GM23338 (cell line): ENCODE results near the gene CHD9NB. TPM values are rescaled to one million over a fixed set of nuclear protein-coding genes. Genes with fewer than 3 reads are reported as not detected.

Experiments used
- ATAC-seq: fragments of 200-7000 bp; cut with Tn5 transposase; 3 replicates; pipeline ENCODE4 v1.9.1; 2020
- DNase-seq: peaks from one replicate; pipeline ENCODE4 v3.0.0-alpha.2; 2015; ENCODE audit warnings: low spot score
- H2AFZ ChIP-seq: fragments of 200-600 bp; sonication (generic); 2 replicates; pipeline ENCODE4 v1.8.0; 2016; ENCODE audit warnings: antibody characterized with exemption, mild to moderate bottlenecking, moderate library complexity
- H3F3A ChIP-seq: fragments of 200-600 bp; sonication (generic); replicated peaks from 2 replicates; pipeline ENCODE4 v1.8.0; 2017; ENCODE audit warnings: antibody characterized with exemption, mixed run types, low read depth
- H3K27ac ChIP-seq: fragments of 200-600 bp; sonication (generic); 2 replicates; pipeline ENCODE4 v1.6.1; 2016; ENCODE audit warnings: low read depth
- H3K27me3 ChIP-seq: fragments of 200-600 bp; sonication (generic); 2 replicates; pipeline ENCODE4 v1.8.0; 2016; ENCODE audit warnings: mild to moderate bottlenecking, mixed run types, moderate library complexity; ENCODE audit not compliant: insufficient read depth
- H3K36me3 ChIP-seq: fragments of 200-600 bp; sonication (generic); 2 replicates; pipeline ENCODE4 v1.8.0; 2016; ENCODE audit warnings: mild to moderate bottlenecking; ENCODE audit not compliant: insufficient read depth
- H3K4me1 ChIP-seq: fragments of 200-600 bp; sonication (generic); 2 replicates; pipeline ENCODE4 v1.8.0; 2016; ENCODE audit warnings: mild to moderate bottlenecking, moderate library complexity; ENCODE audit not compliant: insufficient read depth
- H3K4me2 ChIP-seq: fragments of 200-600 bp; sonication (generic); 2 replicates; pipeline ENCODE4 v1.7.1; 2017; ENCODE audit warnings: mixed run types
- H3K4me3 ChIP-seq: fragments of 200-600 bp; sonication (generic); 2 replicates; pipeline ENCODE4 v1.6.1; 2016; ENCODE audit warnings: mixed run types
- H3K79me2 ChIP-seq: fragments of 200-600 bp; sonication (generic); replicated peaks from 2 replicates; pipeline ENCODE4 v1.8.0; 2017; ENCODE audit warnings: mild to moderate bottlenecking; ENCODE audit not compliant: insufficient read depth
- H3K9me2 ChIP-seq: fragments of 200-600 bp; sonication (generic); 2 replicates; pipeline ENCODE4 v1.8.0; 2017; ENCODE audit not compliant: insufficient read depth
- H4K20me1 ChIP-seq: fragments of 200-600 bp; sonication (generic); replicated peaks from 2 replicates; pipeline ENCODE4 v1.8.0; 2017; ENCODE audit warnings: mild to moderate bottlenecking; ENCODE audit not compliant: insufficient read depth
- H3K27ac Mint-ChIP-seq: 2 replicates; pipeline ENCODE4 v1.8.0; 2020; ENCODE audit warnings: inconsistent platforms, mild to moderate bottlenecking, moderate library complexity, mixed read lengths
- H3K27me3 Mint-ChIP-seq: 3 replicates; pipeline ENCODE4 v1.8.0; 2022; ENCODE audit warnings: low read depth, mild to moderate bottlenecking, moderate library complexity, mixed read lengths, inconsistent platforms; ENCODE audit not compliant: insufficient read depth, poor library complexity
- H3K36me3 Mint-ChIP-seq: 3 replicates; pipeline ENCODE4 v1.8.0; 2021; ENCODE audit warnings: low read depth, mild to moderate bottlenecking, inconsistent platforms, moderate library complexity, mixed read lengths
- H3K4me1 Mint-ChIP-seq: 3 replicates; pipeline ENCODE4 v1.8.0; 2020; ENCODE audit warnings: mild to moderate bottlenecking, inconsistent platforms, mixed read lengths
- H3K4me3 Mint-ChIP-seq: 3 replicates; pipeline ENCODE4 v1.8.0; 2021; ENCODE audit warnings: moderate library complexity, mild to moderate bottlenecking, inconsistent platforms, mixed read lengths
- H3K9me3 Mint-ChIP-seq: 3 replicates; pipeline ENCODE4 v1.8.0; 2020; ENCODE audit warnings: moderate library complexity, mild to moderate bottlenecking, inconsistent platforms, mixed read lengths
- CREB1 ChIP-seq: fragments of 250-450 bp; sonication (Bioruptor Pico); IDR thresholded peaks from 2 replicates; pipeline ENCODE4 v1.5.0; 2020; ENCODE audit warnings: low read depth, mild to moderate bottlenecking, moderate library complexity
- EZH2 ChIP-seq: fragments of 200-600 bp; sonication (generic); IDR thresholded peaks from one replicate; pipeline ENCODE4 v1.8.0; 2017; ENCODE audit warnings: antibody characterized with exemption, mild to moderate bottlenecking, low read depth; ENCODE audit not compliant: unreplicated experiment
- EZH2phosphoT487 ChIP-seq: fragments of 200-600 bp; sonication (generic); IDR thresholded peaks from one replicate; pipeline ENCODE4 v1.8.1; 2018; ENCODE audit warnings: antibody characterized with exemption; ENCODE audit not compliant: unreplicated experiment
- JUNB ChIP-seq: IDR thresholded peaks from one replicate; pipeline ENCODE4 v1.6.1; 2016; ENCODE audit warnings: antibody characterized with exemption; ENCODE audit not compliant: unreplicated experiment
- NANOG ChIP-seq: IDR thresholded peaks from 2 replicates; pipeline ENCODE4 v1.6.1; 2016; ENCODE audit warnings: antibody characterized with exemption, borderline replicate concordance
- POLR2AphosphoS5 ChIP-seq: IDR thresholded peaks from 2 replicates; pipeline ENCODE4 v1.6.1; 2016; ENCODE audit warnings: antibody characterized with exemption, low read depth
- STAT1 ChIP-seq: IDR thresholded peaks from one replicate; pipeline ENCODE4 v1.6.1; 2016; ENCODE audit warnings: antibody characterized with exemption; ENCODE audit not compliant: unreplicated experiment
- ZNF114 ChIP-seq: fragments of 250-450 bp; sonication (Bioruptor Pico); IDR thresholded peaks from 2 replicates; pipeline ENCODE4 v1.5.0; 2020; ENCODE audit warnings: mild to moderate bottlenecking, moderate library complexity
- ZNF331 ChIP-seq: fragments of 250-450 bp; sonication (Bioruptor Pico); IDR thresholded peaks from 2 replicates; pipeline ENCODE4 v1.5.0; 2020; ENCODE audit warnings: low read depth, mild to moderate bottlenecking, moderate library complexity
- polyA plus RNA-seq: library from polyadenylated mRNA; unstranded; fragments of >200 nt; fragmentation: Nextera tagmentation; extraction: Ambion mirVana; gene quantifications from 2 replicates; pipeline ENCODE4 v1.2.1, GENCODE V29; 2016
- total RNA-seq: library from RNA; depleted of rRNA; stranded (reverse); fragments of >200 nt; shearing (Covaris generic); gene quantifications from 2 replicates; pipeline ENCODE4 v1.2.3, GENCODE V29; 2014
- TF ChIP-seq, protein P1 (sequence below), 2 experiments: fragments of 200-600 bp in 1 of 2; sonication (generic) in 1 of 2; conservative IDR thresholded peaks; 2 replicates each; pipeline versions ENCODE4 v1.5.1 to v1.6.1; 2016 to 2017; ENCODE audit warnings: antibody characterized with exemption in 2 of 2, low read depth in 2 of 2, mild to moderate bottlenecking in 2 of 2, moderate library complexity in 1 of 2
- TF ChIP-seq, protein P2 (sequence below): IDR thresholded peaks from one replicate; pipeline ENCODE4 v1.6.1; 2018; ENCODE audit warnings: antibody characterized with exemption; ENCODE audit not compliant: unreplicated experiment
- TF ChIP-seq, protein P3 (sequence below): fragments of 250-450 bp; sonication (Bioruptor Pico); IDR thresholded peaks from 2 replicates; pipeline ENCODE4 v1.5.0; 2020; ENCODE audit warnings: mild to moderate bottlenecking, moderate library complexity
- TF ChIP-seq, protein P4 (sequence below): IDR thresholded peaks from 2 replicates; pipeline ENCODE4 v1.6.1; 2016; ENCODE audit warnings: antibody characterized with exemption

Gene CHD9NB
- total and polyA plus RNA-seq, 2 experiments from 2014 or later = 1.7 to 4.2 TPM

DNA sequence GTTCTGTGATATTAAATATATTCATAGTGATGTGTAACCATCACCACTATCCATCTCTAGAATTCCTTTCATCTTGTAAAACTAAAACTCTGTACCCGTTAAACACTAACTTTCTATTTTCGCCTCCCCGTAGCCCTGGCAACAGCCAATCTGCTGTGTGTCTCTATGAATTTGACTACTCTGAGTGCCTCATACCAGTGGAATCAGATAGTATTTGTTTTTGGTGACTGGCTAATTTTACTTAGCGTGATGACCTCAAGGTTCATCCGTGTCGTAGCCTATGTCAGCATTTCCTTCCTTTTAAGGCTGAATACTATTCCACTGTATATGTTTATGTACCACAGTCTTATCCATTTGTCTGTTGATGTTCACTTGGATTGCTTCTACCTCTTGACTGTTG, 20.3 kb upstream of the CHD9NB start:
- Histone ChIP-seq H3F3A (no peaks in the 10 kb centered on the region), H2AFZ (no peak overlapping the region), H3K4me1 (peaks cover 13% of the 10 kb centered on the region), H3K27me3 (no peaks in the 10 kb centered on the region), H3K4me2 (no peak overlapping the region), H3K36me3 (peaks cover 20% of the 10 kb centered on the region; the same call in 1 of the 2 replicates), H3K27ac (no peak overlapping the region), H3K79me2 (peaks cover 57% of the 10 kb centered on the region), H3K9me2 (no peaks in the 10 kb centered on the region), H4K20me1 (no peaks in the 10 kb centered on the region; the same call in 1 of the 2 replicates), H3K4me3 (no peak overlapping the region)
- TF ChIP-seq, protein P1, sequence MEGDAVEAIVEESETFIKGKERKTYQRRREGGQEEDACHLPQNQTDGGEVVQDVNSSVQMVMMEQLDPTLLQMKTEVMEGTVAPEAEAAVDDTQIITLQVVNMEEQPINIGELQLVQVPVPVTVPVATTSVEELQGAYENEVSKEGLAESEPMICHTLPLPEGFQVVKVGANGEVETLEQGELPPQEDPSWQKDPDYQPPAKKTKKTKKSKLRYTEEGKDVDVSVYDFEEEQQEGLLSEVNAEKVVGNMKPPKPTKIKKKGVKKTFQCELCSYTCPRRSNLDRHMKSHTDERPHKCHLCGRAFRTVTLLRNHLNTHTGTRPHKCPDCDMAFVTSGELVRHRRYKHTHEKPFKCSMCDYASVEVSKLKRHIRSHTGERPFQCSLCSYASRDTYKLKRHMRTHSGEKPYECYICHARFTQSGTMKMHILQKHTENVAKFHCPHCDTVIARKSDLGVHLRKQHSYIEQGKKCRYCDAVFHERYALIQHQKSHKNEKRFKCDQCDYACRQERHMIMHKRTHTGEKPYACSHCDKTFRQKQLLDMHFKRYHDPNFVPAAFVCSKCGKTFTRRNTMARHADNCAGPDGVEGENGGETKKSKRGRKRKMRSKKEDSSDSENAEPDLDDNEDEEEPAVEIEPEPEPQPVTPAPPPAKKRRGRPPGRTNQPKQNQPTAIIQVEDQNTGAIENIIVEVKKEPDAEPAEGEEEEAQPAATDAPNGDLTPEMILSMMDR (conservative IDR thresholded peaks at IDR 0.05; ENCODE audit: low read depth in 2 of 2) = no peak
- TF ChIP-seq, protein P2, sequence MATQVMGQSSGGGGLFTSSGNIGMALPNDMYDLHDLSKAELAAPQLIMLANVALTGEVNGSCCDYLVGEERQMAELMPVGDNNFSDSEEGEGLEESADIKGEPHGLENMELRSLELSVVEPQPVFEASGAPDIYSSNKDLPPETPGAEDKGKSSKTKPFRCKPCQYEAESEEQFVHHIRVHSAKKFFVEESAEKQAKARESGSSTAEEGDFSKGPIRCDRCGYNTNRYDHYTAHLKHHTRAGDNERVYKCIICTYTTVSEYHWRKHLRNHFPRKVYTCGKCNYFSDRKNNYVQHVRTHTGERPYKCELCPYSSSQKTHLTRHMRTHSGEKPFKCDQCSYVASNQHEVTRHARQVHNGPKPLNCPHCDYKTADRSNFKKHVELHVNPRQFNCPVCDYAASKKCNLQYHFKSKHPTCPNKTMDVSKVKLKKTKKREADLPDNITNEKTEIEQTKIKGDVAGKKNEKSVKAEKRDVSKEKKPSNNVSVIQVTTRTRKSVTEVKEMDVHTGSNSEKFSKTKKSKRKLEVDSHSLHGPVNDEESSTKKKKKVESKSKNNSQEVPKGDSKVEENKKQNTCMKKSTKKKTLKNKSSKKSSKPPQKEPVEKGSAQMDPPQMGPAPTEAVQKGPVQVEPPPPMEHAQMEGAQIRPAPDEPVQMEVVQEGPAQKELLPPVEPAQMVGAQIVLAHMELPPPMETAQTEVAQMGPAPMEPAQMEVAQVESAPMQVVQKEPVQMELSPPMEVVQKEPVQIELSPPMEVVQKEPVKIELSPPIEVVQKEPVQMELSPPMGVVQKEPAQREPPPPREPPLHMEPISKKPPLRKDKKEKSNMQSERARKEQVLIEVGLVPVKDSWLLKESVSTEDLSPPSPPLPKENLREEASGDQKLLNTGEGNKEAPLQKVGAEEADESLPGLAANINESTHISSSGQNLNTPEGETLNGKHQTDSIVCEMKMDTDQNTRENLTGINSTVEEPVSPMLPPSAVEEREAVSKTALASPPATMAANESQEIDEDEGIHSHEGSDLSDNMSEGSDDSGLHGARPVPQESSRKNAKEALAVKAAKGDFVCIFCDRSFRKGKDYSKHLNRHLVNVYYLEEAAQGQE = no peak
- TF ChIP-seq EZH2phosphoT487 (no peak), NANOG (no peak), JUNB (no peak), STAT1 (no peak), CREB1 (no peak), ZNF114 (no peak), EZH2 (no peak), ZNF331 (CRISPR knock-in tag) (no peak), POLR2AphosphoS5 (no peak)
- TF ChIP-seq, protein P3, sequence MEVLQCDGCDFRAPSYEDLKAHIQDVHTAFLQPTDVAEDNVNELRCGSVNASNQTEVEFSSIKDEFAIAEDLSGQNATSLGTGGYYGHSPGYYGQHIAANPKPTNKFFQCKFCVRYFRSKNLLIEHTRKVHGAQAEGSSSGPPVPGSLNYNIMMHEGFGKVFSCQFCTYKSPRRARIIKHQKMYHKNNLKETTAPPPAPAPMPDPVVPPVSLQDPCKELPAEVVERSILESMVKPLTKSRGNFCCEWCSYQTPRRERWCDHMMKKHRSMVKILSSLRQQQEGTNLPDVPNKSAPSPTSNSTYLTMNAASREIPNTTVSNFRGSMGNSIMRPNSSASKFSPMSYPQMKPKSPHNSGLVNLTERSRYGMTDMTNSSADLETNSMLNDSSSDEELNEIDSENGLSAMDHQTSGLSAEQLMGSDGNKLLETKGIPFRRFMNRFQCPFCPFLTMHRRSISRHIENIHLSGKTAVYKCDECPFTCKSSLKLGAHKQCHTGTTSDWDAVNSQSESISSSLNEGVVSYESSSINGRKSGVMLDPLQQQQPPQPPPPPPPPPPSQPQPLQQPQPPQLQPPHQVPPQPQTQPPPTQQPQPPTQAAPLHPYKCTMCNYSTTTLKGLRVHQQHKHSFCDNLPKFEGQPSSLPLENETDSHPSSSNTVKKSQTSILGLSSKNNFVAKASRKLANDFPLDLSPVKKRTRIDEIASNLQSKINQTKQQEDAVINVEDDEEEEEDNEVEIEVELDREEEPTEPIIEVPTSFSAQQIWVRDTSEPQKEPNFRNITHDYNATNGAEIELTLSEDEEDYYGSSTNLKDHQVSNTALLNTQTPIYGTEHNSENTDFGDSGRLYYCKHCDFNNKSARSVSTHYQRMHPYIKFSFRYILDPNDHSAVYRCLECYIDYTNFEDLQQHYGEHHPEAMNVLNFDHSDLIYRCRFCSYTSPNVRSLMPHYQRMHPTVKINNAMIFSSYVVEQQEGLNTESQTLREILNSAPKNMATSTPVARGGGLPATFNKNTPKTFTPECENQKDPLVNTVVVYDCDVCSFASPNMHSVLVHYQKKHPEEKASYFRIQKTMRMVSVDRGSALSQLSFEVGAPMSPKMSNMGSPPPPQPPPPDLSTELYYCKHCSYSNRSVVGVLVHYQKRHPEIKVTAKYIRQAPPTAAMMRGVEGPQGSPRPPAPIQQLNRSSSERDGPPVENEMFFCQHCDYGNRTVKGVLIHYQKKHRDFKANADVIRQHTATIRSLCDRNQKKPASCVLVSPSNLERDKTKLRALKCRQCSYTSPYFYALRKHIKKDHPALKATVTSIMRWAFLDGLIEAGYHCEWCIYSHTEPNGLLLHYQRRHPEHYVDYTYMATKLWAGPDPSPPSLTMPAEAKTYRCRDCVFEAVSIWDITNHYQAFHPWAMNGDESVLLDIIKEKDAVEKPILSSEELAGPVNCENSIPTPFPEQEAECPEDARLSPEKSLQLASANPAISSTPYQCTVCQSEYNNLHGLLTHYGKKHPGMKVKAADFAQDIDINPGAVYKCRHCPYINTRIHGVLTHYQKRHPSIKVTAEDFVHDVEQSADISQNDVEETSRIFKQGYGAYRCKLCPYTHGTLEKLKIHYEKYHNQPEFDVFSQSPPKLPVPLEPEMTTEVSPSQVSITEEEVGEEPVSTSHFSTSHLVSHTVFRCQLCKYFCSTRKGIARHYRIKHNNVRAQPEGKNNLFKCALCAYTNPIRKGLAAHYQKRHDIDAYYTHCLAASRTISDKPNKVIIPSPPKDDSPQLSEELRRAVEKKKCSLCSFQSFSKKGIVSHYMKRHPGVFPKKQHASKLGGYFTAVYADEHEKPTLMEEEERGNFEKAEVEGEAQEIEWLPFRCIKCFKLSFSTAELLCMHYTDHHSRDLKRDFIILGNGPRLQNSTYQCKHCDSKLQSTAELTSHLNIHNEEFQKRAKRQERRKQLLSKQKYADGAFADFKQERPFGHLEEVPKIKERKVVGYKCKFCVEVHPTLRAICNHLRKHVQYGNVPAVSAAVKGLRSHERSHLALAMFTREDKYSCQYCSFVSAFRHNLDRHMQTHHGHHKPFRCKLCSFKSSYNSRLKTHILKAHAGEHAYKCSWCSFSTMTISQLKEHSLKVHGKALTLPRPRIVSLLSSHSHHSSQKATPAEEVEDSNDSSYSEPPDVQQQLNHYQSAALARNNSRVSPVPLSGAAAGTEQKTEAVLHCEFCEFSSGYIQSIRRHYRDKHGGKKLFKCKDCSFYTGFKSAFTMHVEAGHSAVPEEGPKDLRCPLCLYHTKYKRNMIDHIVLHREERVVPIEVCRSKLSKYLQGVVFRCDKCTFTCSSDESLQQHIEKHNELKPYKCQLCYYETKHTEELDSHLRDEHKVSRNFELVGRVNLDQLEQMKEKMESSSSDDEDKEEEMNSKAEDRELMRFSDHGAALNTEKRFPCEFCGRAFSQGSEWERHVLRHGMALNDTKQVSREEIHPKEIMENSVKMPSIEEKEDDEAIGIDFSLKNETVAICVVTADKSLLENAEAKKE = no peak
- TF ChIP-seq, protein P4, sequence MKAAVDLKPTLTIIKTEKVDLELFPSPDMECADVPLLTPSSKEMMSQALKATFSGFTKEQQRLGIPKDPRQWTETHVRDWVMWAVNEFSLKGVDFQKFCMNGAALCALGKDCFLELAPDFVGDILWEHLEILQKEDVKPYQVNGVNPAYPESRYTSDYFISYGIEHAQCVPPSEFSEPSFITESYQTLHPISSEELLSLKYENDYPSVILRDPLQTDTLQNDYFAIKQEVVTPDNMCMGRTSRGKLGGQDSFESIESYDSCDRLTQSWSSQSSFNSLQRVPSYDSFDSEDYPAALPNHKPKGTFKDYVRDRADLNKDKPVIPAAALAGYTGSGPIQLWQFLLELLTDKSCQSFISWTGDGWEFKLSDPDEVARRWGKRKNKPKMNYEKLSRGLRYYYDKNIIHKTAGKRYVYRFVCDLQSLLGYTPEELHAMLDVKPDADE = no peak
- H3K27ac Mint-ChIP-seq = no peak overlapping the region
- DNase-seq (no peak), ATAC-seq (no peak)
- H3K27me3 Mint-ChIP-seq = peaks cover 3% of the 10 kb centered on the region
- H3K36me3 Mint-ChIP-seq = peaks cover 55% of the 10 kb centered on the region
- H3K4me3 Mint-ChIP-seq = no peak overlapping the region
- H3K9me3 Mint-ChIP-seq = peaks cover 37% of the 10 kb centered on the region
- peaks cover 19% of the 10 kb centered on the region for H3K4me1 Mint-ChIP-seq
